ENCODE results near the gene ACER1.

GRCh38 chr19:6383188-6383587 lies 49.8 kb upstream of the ACER1 start:
- TF ChIP-seq CTCF (IDR thresholded peaks at IDR 0.05; ENCODE audit: low read depth, low read length) (no peak), MAX (IDR thresholded peaks at IDR 0.05; ENCODE audit: low read depth, low read length) (no peak), POLR2A (IDR thresholded peaks at IDR 0.05; ENCODE audit: extremely low read depth, insufficient read length) (no peak), MYC (IDR thresholded peaks at IDR 0.05; ENCODE audit: low read depth, low read length) (no peak)
